RWPE2 (cell line): ENCODE data around the gene ENTPD6.

Experiments
- ATAC-seq: fragments of 200-7000 bp; cut with Tn5 transposase; 3 replicates; pipeline ENCODE4 v1.9.1; 2021; ENCODE audit warnings: low read depth
- DNase-seq: peaks from one replicate; pipeline ENCODE4 v3.0.0-alpha.2; 2020; ENCODE audit warnings: low spot score
- H3K27ac ChIP-seq: fragments of 450-650 bp; 2 replicates; pipeline ENCODE4 v1.5.1; 2017; ENCODE audit warnings: mild to moderate bottlenecking; ENCODE audit not compliant: poor library complexity, severe bottlenecking
- H3K27me3 ChIP-seq: fragments of 250-450 bp; sonication (Bioruptor Pico); 2 replicates; pipeline ENCODE4 v1.5.1; 2021; ENCODE audit warnings: mild to moderate bottlenecking, moderate library complexity; ENCODE audit not compliant: insufficient read depth, poor library complexity, severe bottlenecking
- H3K36me3 ChIP-seq: fragments of 250-450 bp; sonication (Bioruptor Pico); 2 replicates; pipeline ENCODE4 v1.5.1; 2020; ENCODE audit warnings: low read depth, mild to moderate bottlenecking, moderate library complexity
- H3K4me1 ChIP-seq: fragments of 250-450 bp; sonication (Bioruptor Pico); 2 replicates; pipeline ENCODE4 v1.5.1; 2021; ENCODE audit warnings: mild to moderate bottlenecking, moderate library complexity; ENCODE audit not compliant: insufficient read depth, poor library complexity, severe bottlenecking
- H3K4me3 ChIP-seq: fragments of 250-450 bp; sonication (Bioruptor Pico); 2 replicates; pipeline ENCODE4 v1.5.1; 2021; ENCODE audit warnings: mild to moderate bottlenecking, moderate library complexity; ENCODE audit not compliant: severe bottlenecking
- H3K9me3 ChIP-seq: fragments of 250-450 bp; sonication (Bioruptor Pico); 2 replicates; pipeline ENCODE4 v1.5.1; 2021; ENCODE audit warnings: mild to moderate bottlenecking, moderate library complexity; ENCODE audit not compliant: severe bottlenecking
- CTCF ChIP-seq: fragments of 450-650 bp; IDR thresholded peaks from one replicate; pipeline ENCODE4 v1.5.1; 2017; ENCODE audit warnings: mild to moderate bottlenecking, moderate library complexity; ENCODE audit not compliant: poor library complexity, severe bottlenecking

ENTPD6 gene

GRCh38 chr20:25269057-25269832 is 73.7 kb downstream of the ENTPD6 start:
- Histone ChIP-seq H3K4me3 (no peak overlapping the region), H3K27me3 (no peaks in the 10 kb centered on the region), H3K27ac (no peak overlapping the region), H3K4me1 (no peaks in the 10 kb centered on the region), H3K36me3 (peaks cover 77% of the 10 kb centered on the region), H3K9me3 (no peaks in the 10 kb centered on the region)
- DNase-seq, result peak; percentile 28
- no peak for ATAC-seq
- no peak for TF ChIP-seq CTCF

DNA sequence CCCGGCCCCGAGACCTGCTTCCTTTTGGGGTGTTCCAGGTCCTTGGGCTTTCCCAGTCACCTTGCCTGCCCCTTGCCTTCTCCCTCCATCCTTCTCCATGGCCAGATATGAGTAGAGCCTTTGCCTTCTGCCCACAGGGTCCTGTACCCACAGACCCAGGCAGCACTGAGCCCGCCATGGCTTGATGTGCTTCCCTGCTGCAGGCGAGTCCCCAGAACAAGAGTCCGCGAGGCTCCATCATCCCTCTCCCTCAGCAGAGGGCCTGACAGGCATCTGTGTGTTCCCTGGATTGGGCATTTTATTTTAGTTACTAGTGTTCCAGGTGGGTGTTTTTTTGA is 74.3 kb downstream of the ENTPD6 start:
- H3K4me3 ChIP-seq, result no peak overlapping the region
- no peak for TF ChIP-seq CTCF
- no peaks in the 10 kb centered on the region for H3K9me3 ChIP-seq
- no peaks in the 10 kb centered on the region for H3K4me1 ChIP-seq
- DNase-seq (peak; percentile 42), ATAC-seq (no peak)
- no peaks in the 10 kb centered on the region for H3K27me3 ChIP-seq
- no peak overlapping the region for H3K27ac ChIP-seq
- peaks cover 82% of the 10 kb centered on the region for H3K36me3 ChIP-seq

- ATAC-seq (no peak), DNase-seq (peak; percentile 47)
- Histone ChIP-seq H3K27ac (no peak overlapping the region), H3K9me3 (no peaks in the 10 kb centered on the region), H3K36me3 (peaks cover 86% of the 10 kb centered on the region), H3K27me3 (no peaks in the 10 kb centered on the region), H3K4me3 (no peak overlapping the region), H3K4me1 (no peaks in the 10 kb centered on the region)
- no peak for TF ChIP-seq CTCF
Observed at GRCh38 chr20:25270829-25271251, 75.3 kb downstream of the ENTPD6 start.

GRCh38 chr20:25271486-25272222 is 76.1 kb downstream of the ENTPD6 start:
- Histone ChIP-seq H3K27me3 (no peaks in the 10 kb centered on the region), H3K9me3 (no peaks in the 10 kb centered on the region), H3K4me1 (no peaks in the 10 kb centered on the region), H3K4me3 (no peak overlapping the region), H3K36me3 (peaks cover 82% of the 10 kb centered on the region), H3K27ac (no peak overlapping the region)
- ATAC-seq, result no peak
- no peak for TF ChIP-seq CTCF
- peak; percentile 49 for DNase-seq
